Measurements from ENCODE around the gene KLHL7.

GRCh38 chr7:23157679-23158078, 52.1 kb downstream of the KLHL7 start:
- TF ChIP-seq CTCF (IDR thresholded peaks at IDR 0.05; ENCODE audit: low read depth, low read length), result no peak
- TF ChIP-seq POLR2A (IDR thresholded peaks at IDR 0.05; ENCODE audit: extremely low read depth, insufficient read length), result no peak
- no peak for TF ChIP-seq MAX (IDR thresholded peaks at IDR 0.05; ENCODE audit: low read depth, low read length)

Data from NB4 (cell line).